Measurements from ENCODE around the gene TACC2. TPM values are rescaled to one million over a fixed set of nuclear protein-coding genes. Genes with fewer than 3 reads are reported as not detected.

TACC2 gene
- total and polyA plus RNA-seq, 5 donors from 2014 or later = not detected

DNA sequence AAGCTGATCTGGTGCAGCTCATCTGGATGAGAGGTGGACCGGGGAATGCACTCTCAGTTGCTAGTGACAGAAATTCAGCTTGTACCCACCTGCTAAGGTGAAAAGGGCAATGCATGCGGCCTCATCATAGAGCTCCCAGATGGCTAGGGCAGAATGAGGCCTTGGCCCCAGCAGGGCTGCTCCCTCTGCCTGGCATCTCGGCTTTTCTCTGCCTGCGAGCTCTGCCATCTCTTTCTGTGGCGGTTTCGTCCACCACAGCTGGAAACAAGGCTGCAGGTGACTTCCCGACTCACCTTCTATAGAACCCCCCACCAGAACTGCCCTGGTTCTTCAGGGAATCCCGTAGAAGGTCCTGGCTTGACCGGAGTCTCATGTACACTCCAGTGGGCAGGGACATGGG lies 60.1 kb downstream of the TACC2 start:
- ATAC-seq (ENCODE audit: low read depth in 2 of 2) (no peak), DNase-seq (no peak)
- Histone ChIP-seq H3K9me3 (ENCODE audit: control insufficient read depth in 2 of 2, low read length in 2 of 2) (no peaks in the 10 kb centered on the region), H3K36me3 (ENCODE audit: control insufficient read depth, insufficient read depth, low read length) (no peaks in the 10 kb centered on the region), H3K27me3 (ENCODE audit: control insufficient read depth, insufficient read depth, low read length) (no peaks in the 10 kb centered on the region), H3K4me1 (ENCODE audit: control insufficient read depth, insufficient read depth, low read length, poor library complexity, severe bottlenecking) (no peaks in the 10 kb centered on the region), H3K27ac (ENCODE audit: insufficient read depth, low read length, poor library complexity, severe bottlenecking) (no peak overlapping the region), H3K4me3 (ENCODE audit: low read depth, low read length) (no peak overlapping the region)
- Mint-ChIP-seq H3K4me1 (no peaks in the 10 kb centered on the region), H3K27me3 (peaks cover 11% of the 10 kb centered on the region), H3K9me3 (peaks cover 0 to 2% (median 0%) of the 10 kb centered on the region in 7 donors), H3K27ac (no peak overlapping the region), H3K36me3 (no peaks in the 10 kb centered on the region), H3K4me3 (no peak overlapping the region)

DNA sequence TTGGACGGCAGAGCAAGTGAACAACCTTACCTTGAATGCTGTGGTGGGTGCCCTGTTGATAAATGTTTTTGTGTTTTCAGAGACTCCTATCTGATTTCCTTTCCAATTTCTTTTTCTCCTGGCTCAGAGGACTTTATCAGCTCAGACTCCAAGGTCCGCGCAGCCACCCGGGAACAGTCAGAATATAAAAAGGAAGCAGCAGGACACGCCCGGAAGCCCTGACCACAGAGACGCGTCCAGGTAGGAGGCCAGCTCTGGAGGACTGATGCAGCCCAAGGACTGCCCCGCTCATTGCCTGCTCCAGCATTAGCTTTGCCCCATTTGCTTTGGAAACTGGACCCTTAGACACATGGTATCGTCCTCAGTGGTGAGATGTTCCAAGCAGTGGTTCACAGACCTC lies 61.3 kb downstream of the TACC2 start:
- no peak for DNase-seq
- H3K4me3 Mint-ChIP-seq = no peak overlapping the region
- peaks cover 0 to 3% (median 0%) of the 10 kb centered on the region in 7 donors for H3K9me3 Mint-ChIP-seq
- no peak overlapping the region for H3K4me3 ChIP-seq (ENCODE audit: low read depth, low read length)
- H3K27me3 ChIP-seq (ENCODE audit: control insufficient read depth, insufficient read depth, low read length) = no peaks in the 10 kb centered on the region
- no peaks in the 10 kb centered on the region for H3K36me3 Mint-ChIP-seq
- H3K4me1 Mint-ChIP-seq = no peaks in the 10 kb centered on the region
- H3K36me3 ChIP-seq (ENCODE audit: control insufficient read depth, insufficient read depth, low read length) = no peaks in the 10 kb centered on the region
- H3K27me3 Mint-ChIP-seq = peaks cover 6% of the 10 kb centered on the region
- ATAC-seq (ENCODE audit: low read depth in 2 of 2) = no peak
- no peaks in the 10 kb centered on the region for H3K4me1 ChIP-seq (ENCODE audit: control insufficient read depth, insufficient read depth, low read length, poor library complexity, severe bottlenecking)
- no peak overlapping the region for H3K27ac ChIP-seq (ENCODE audit: insufficient read depth, low read length, poor library complexity, severe bottlenecking)
- no peak overlapping the region for H3K27ac Mint-ChIP-seq
- no peaks in the 10 kb centered on the region for H3K9me3 ChIP-seq (ENCODE audit: control insufficient read depth in 2 of 2, low read length in 2 of 2)

DNA sequence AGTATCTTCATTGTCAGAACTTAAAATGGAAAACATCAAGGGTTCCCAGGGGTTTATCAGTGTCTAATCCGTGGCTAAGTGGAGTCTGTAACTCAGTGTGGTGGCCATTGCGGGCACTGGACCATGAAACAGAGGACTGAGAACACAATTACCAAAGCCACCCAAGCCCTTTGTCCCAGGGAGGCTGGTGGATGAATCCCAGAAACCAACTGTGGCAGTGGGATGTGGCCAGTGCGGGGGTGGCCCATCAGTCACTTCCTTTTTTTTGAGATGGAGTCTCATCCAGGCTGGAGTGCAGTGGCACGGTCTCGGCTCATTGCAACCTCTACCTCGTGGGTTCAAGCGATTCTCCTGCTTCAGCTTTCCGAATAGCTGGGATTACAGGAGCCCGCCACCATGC lies 61.8 kb downstream of the TACC2 start:
- H3K9me3 ChIP-seq (ENCODE audit: control insufficient read depth in 2 of 2, low read length in 2 of 2) = no peaks in the 10 kb centered on the region
- H3K27me3 ChIP-seq (ENCODE audit: control insufficient read depth, insufficient read depth, low read length) = no peaks in the 10 kb centered on the region
- no peaks in the 10 kb centered on the region for H3K4me1 Mint-ChIP-seq
- DNase-seq (no peak), ATAC-seq (ENCODE audit: low read depth in 2 of 2) (no peak)
- peak overlapping the region in 1 of 3 donors; percentile 9 for H3K27ac Mint-ChIP-seq
- no peaks in the 10 kb centered on the region for H3K4me1 ChIP-seq (ENCODE audit: control insufficient read depth, insufficient read depth, low read length, poor library complexity, severe bottlenecking)
- peaks cover 0 to 3% (median 0%) of the 10 kb centered on the region in 7 donors for H3K9me3 Mint-ChIP-seq
- H3K36me3 ChIP-seq (ENCODE audit: control insufficient read depth, insufficient read depth, low read length) = no peaks in the 10 kb centered on the region
- H3K27ac ChIP-seq (ENCODE audit: insufficient read depth, low read length, poor library complexity, severe bottlenecking) = no peak overlapping the region
- H3K4me3 ChIP-seq (ENCODE audit: low read depth, low read length) = no peak overlapping the region
- H3K36me3 Mint-ChIP-seq = no peaks in the 10 kb centered on the region
- H3K27me3 Mint-ChIP-seq = peaks cover 6% of the 10 kb centered on the region
- no peak overlapping the region for H3K4me3 Mint-ChIP-seq

DNA sequence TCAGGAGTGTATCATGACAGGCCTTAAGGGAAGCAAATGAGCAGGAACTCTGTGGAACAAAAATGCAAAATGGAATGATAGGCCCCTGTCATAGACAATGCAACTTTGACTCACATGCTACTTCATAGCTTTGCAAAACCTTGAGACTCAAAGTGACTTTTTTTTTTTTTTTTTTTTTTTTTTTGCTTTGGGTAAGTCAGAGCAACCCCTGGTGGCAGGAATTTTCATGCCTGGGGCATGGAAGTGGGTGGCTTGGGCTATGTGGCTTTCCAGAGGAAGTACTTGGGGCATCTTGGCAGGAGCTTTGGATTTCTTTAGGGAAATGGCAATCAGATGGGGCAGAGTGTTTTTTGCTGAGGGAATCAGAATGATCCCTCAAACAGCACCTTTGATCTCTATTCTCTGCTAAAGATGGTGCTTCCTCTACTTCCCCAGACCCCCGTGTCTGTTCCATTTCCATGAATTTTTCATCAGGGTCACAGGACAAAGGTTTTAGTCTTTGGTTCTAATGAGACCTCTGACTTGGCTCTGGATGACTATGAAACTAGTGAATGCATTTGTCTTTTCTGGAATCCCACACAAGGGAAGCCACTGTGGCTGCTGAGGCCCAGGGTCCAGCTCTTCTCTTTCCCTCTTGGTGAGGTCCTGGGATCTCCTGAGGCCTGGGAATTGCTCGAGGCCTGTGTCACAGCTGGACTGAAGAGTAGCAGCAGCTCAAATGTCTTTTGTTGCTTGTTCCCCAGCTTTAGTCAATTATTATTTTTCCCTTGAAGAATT lies 62.8 kb downstream of the TACC2 start:
- Mint-ChIP-seq H3K4me3 (no peak overlapping the region), H3K36me3 (no peaks in the 10 kb centered on the region), H3K27me3 (peaks cover 6% of the 10 kb centered on the region), H3K27ac (no peak overlapping the region), H3K4me1 (no peaks in the 10 kb centered on the region), H3K9me3 (peaks cover 0 to 7% (median 0%) of the 10 kb centered on the region in 7 donors)
- H3K27ac ChIP-seq (ENCODE audit: insufficient read depth, low read length, poor library complexity, severe bottlenecking) = no peak overlapping the region
- no peaks in the 10 kb centered on the region for H3K27me3 ChIP-seq (ENCODE audit: control insufficient read depth, insufficient read depth, low read length)
- no peaks in the 10 kb centered on the region for H3K4me1 ChIP-seq (ENCODE audit: control insufficient read depth, insufficient read depth, low read length, poor library complexity, severe bottlenecking)
- DNase-seq (no peak), ATAC-seq (ENCODE audit: low read depth in 2 of 2) (no peak)
- no peak overlapping the region for H3K4me3 ChIP-seq (ENCODE audit: low read depth, low read length)
- no peaks in the 10 kb centered on the region for H3K36me3 ChIP-seq (ENCODE audit: control insufficient read depth, insufficient read depth, low read length)
- no peaks in the 10 kb centered on the region for H3K9me3 ChIP-seq (ENCODE audit: control insufficient read depth in 2 of 2, low read length in 2 of 2)

DNA sequence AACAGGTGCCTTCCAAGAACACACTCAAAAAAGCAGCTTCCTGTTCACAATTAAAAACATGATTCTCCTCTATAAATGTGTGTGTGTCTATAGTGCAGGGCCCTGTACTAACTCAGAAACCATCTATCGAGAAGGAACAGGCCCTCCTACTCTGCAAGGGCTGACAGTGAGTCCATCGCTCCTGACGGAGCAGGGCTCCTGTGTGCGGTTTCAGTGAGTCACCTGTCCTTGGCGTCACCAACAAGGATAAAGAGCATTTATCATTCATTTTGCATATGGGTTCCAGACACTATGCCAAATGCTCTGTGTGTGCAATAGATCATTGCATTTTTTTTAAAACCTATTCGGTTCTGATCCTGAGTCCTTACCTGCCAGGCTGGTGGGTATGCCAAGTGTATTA lies 63.7 kb downstream of the TACC2 start:
- no peak overlapping the region for H3K27ac Mint-ChIP-seq
- Histone ChIP-seq H3K4me1 (ENCODE audit: control insufficient read depth, insufficient read depth, low read length, poor library complexity, severe bottlenecking) (no peaks in the 10 kb centered on the region), H3K9me3 (ENCODE audit: control insufficient read depth in 2 of 2, low read length in 2 of 2) (no peaks in the 10 kb centered on the region), H3K36me3 (ENCODE audit: control insufficient read depth, insufficient read depth, low read length) (no peaks in the 10 kb centered on the region), H3K27ac (ENCODE audit: insufficient read depth, low read length, poor library complexity, severe bottlenecking) (no peak overlapping the region), H3K4me3 (ENCODE audit: low read depth, low read length) (no peak overlapping the region), H3K27me3 (ENCODE audit: control insufficient read depth, insufficient read depth, low read length) (no peaks in the 10 kb centered on the region)
- no peaks in the 10 kb centered on the region for H3K36me3 Mint-ChIP-seq
- H3K9me3 Mint-ChIP-seq = peaks cover 0 to 8% (median 0%) of the 10 kb centered on the region in 7 donors
- no peaks in the 10 kb centered on the region for H3K4me1 Mint-ChIP-seq
- peaks cover 6% of the 10 kb centered on the region for H3K27me3 Mint-ChIP-seq
- DNase-seq (no peak), ATAC-seq (ENCODE audit: low read depth in 2 of 2) (no peak)
- no peak overlapping the region for H3K4me3 Mint-ChIP-seq

DNA sequence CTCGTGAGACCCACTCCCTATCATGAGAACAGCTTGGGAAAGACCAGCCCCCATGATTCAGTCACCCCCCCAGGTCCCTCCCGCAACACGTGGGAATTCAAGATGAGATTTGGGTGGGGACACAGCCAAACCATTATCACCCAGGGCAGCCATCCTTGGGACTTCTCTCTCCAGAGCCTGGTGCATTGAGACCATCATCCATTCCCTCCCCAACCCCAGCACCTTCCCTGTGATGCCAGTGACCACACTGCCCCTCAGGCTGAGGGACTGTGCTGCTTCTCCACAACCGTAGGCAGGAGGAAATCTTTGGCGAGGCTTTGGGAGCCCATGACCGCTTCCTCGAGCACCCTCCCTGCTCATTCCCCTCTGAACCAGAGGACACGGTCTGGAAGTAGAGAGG lies 64.4 kb downstream of the TACC2 start:
- Mint-ChIP-seq H3K36me3 (no peaks in the 10 kb centered on the region), H3K4me3 (no peak overlapping the region), H3K27me3 (peaks cover 6% of the 10 kb centered on the region), H3K9me3 (peaks cover 0 to 8% (median 0%) of the 10 kb centered on the region in 7 donors), H3K27ac (no peak overlapping the region), H3K4me1 (no peaks in the 10 kb centered on the region)
- no peak overlapping the region for H3K27ac ChIP-seq (ENCODE audit: insufficient read depth, low read length, poor library complexity, severe bottlenecking)
- no peaks in the 10 kb centered on the region for H3K36me3 ChIP-seq (ENCODE audit: control insufficient read depth, insufficient read depth, low read length)
- H3K4me3 ChIP-seq (ENCODE audit: low read depth, low read length) = no peak overlapping the region
- ATAC-seq (ENCODE audit: low read depth in 2 of 2) (no peak), DNase-seq (no peak)
- no peaks in the 10 kb centered on the region for H3K9me3 ChIP-seq (ENCODE audit: control insufficient read depth in 2 of 2, low read length in 2 of 2)
- H3K27me3 ChIP-seq (ENCODE audit: control insufficient read depth, insufficient read depth, low read length) = no peaks in the 10 kb centered on the region
- no peaks in the 10 kb centered on the region for H3K4me1 ChIP-seq (ENCODE audit: control insufficient read depth, insufficient read depth, low read length, poor library complexity, severe bottlenecking)

DNA sequence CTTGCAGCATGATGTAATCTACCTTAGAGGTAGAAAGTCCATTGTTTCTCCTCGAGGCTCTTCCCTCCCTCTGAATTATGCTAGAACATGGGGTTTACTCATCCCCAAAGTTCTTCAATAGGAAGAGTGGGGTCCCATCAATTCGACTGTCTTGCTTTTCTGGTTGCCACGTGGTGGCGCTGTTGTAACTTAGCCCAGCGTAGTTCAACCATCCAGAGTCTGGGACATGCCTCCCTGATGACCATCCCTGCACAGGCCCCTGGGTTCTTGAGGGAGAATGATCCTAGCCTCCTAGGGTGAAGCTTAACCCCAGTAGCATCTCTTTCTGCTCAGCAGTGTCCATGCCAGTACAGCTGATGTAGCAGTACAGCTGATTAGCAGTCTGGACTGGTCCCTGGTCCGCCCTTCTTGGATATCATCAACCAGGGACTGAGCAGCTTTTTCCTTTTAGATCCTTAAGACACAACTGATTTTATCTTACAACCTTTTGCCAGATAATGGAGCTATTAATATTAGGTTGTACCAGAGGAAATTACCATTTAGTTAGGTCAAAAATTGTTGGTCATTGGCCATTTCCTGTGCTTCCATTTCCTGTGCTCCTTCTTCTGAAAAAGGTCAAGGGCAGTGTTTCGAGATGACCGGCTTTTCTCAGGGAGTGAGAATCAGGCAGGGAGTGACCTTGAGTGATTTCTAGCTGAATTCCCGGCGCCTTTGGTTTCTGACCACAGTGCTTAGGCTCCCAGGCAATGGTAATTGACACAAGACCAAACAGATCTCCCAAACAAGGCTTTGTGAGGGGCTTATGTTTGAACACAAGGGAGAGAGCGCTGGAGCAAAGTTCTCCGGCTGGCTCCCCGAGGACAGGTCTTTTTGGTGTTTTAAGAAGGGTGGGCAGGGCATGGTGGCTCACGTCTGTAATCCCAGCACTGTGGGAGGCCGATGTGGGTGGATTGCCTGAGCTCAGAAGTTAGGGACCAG lies 65.4 kb downstream of the TACC2 start:
- peaks cover 6% of the 10 kb centered on the region for H3K27me3 Mint-ChIP-seq
- H3K27ac Mint-ChIP-seq = no peak overlapping the region
- ATAC-seq (ENCODE audit: low read depth in 2 of 2) = no peak
- no peak for DNase-seq
- no peaks in the 10 kb centered on the region for H3K36me3 Mint-ChIP-seq
- peaks cover 0 to 8% (median 0%) of the 10 kb centered on the region in 7 donors for H3K9me3 Mint-ChIP-seq
- Histone ChIP-seq H3K27me3 (ENCODE audit: control insufficient read depth, insufficient read depth, low read length) (no peaks in the 10 kb centered on the region), H3K36me3 (ENCODE audit: control insufficient read depth, insufficient read depth, low read length) (no peaks in the 10 kb centered on the region), H3K4me3 (ENCODE audit: low read depth, low read length) (no peak overlapping the region), H3K27ac (ENCODE audit: insufficient read depth, low read length, poor library complexity, severe bottlenecking) (no peak overlapping the region), H3K4me1 (ENCODE audit: control insufficient read depth, insufficient read depth, low read length, poor library complexity, severe bottlenecking) (no peaks in the 10 kb centered on the region), H3K9me3 (ENCODE audit: control insufficient read depth in 2 of 2, low read length in 2 of 2) (no peaks in the 10 kb centered on the region)
- no peaks in the 10 kb centered on the region for H3K4me1 Mint-ChIP-seq
- H3K4me3 Mint-ChIP-seq = no peak overlapping the region
